ENCODE measurements around the gene RNASET2. TPM values are rescaled to one million over a fixed set of nuclear protein-coding genes. Genes with fewer than 3 reads are reported as not detected.

RNASET2 gene
- total and polyA plus RNA-seq, 4 donors, result 55.2 to 92.1 (median 77.8) TPM

- peak overlapping the region in 1 of 2 donors; percentile 83 for H3K27ac ChIP-seq (ENCODE audit: low read depth in 1 of 2, low read length in 1 of 2)
- H3K9ac ChIP-seq (ENCODE audit: insufficient read depth in 1 of 2, low read length in 2 of 2), result no peak overlapping the region
- no peak overlapping the region for H3K4me3 ChIP-seq
- H3K9me3 ChIP-seq (ENCODE audit: control insufficient read depth in 4 of 4, insufficient read depth in 3 of 4, low read length in 3 of 4), result peaks cover 0 to 2% (median 0%) of the 10 kb centered on the region in 4 donors
- WGBS, 2 donors, result 67 to 83% methylated on average over 9 of the region's 9 CpGs
- no peaks in the 10 kb centered on the region for H3K36me3 ChIP-seq (ENCODE audit: control insufficient read depth in 4 of 4, insufficient read depth in 4 of 4, low read length in 4 of 4)
- DNase-seq, result no peak
- no peak for ATAC-seq (ENCODE audit: insufficient read depth, low FRiP score)
- H3K27me3 ChIP-seq (ENCODE audit: control insufficient read depth in 3 of 3, insufficient read depth in 3 of 3, low read length in 2 of 3), result no peaks in the 10 kb centered on the region
- peaks cover 0 to 13% (median 0%) of the 10 kb centered on the region in 5 donors for H3K4me1 ChIP-seq (ENCODE audit: control insufficient read depth in 5 of 5, insufficient read depth in 5 of 5, low read length in 5 of 5)
- TF ChIP-seq CTCF (IDR thresholded peaks at IDR 0.05; ENCODE audit: control extremely low read depth, extremely low read depth), result no peak
Observed at GRCh38 chr6:166959911-166960608, 3.7 kb upstream of the RNASET2 start.

GRCh38 chr6:166958926-166959861 lies 2.8 kb upstream of the RNASET2 start:
- 41 to 42% methylated on average over 13 of the region's 13 CpGs for WGBS, 2 donors
- TF ChIP-seq CTCF (IDR thresholded peaks at IDR 0.05; ENCODE audit: control extremely low read depth, extremely low read depth), result no peak
- DNase-seq (peak in 2 of 3 donors; percentile 35 to 53), ATAC-seq (ENCODE audit: insufficient read depth, low FRiP score) (no peak)
- H3K27ac ChIP-seq (ENCODE audit: low read depth in 1 of 2, low read length in 1 of 2), result peak overlapping the region in 1 of 2 donors; percentile 83
- no peak overlapping the region for H3K9ac ChIP-seq (ENCODE audit: insufficient read depth in 1 of 2, low read length in 2 of 2)
- peaks cover 0 to 2% (median 0%) of the 10 kb centered on the region in 4 donors for H3K9me3 ChIP-seq (ENCODE audit: control insufficient read depth in 4 of 4, insufficient read depth in 3 of 4, low read length in 3 of 4)
- H3K4me1 ChIP-seq (ENCODE audit: control insufficient read depth in 5 of 5, insufficient read depth in 5 of 5, low read length in 5 of 5), result peaks cover 0 to 13% (median 0%) of the 10 kb centered on the region in 5 donors
- H3K36me3 ChIP-seq (ENCODE audit: control insufficient read depth in 4 of 4, insufficient read depth in 4 of 4, low read length in 4 of 4), result no peaks in the 10 kb centered on the region
- no peaks in the 10 kb centered on the region for H3K27me3 ChIP-seq (ENCODE audit: control insufficient read depth in 3 of 3, insufficient read depth in 3 of 3, low read length in 2 of 3)
- no peak overlapping the region for H3K4me3 ChIP-seq

- Histone ChIP-seq H3K9ac (ENCODE audit: insufficient read depth in 1 of 2, low read length in 2 of 2) (no peak overlapping the region), H3K4me1 (ENCODE audit: control insufficient read depth in 5 of 5, insufficient read depth in 5 of 5, low read length in 5 of 5) (peaks cover 0 to 13% (median 0%) of the 10 kb centered on the region in 5 donors), H3K27me3 (ENCODE audit: control insufficient read depth in 3 of 3, insufficient read depth in 3 of 3, low read length in 2 of 3) (no peaks in the 10 kb centered on the region), H3K4me3 (no peak overlapping the region), H3K36me3 (ENCODE audit: control insufficient read depth in 4 of 4, insufficient read depth in 4 of 4, low read length in 4 of 4) (no peaks in the 10 kb centered on the region), H3K27ac (ENCODE audit: low read depth in 1 of 2, low read length in 1 of 2) (peak overlapping the region in 1 of 2 donors; percentile 92), H3K9me3 (ENCODE audit: control insufficient read depth in 4 of 4, insufficient read depth in 3 of 4, low read length in 3 of 4) (peaks cover 0 to 2% (median 0%) of the 10 kb centered on the region in 4 donors)
- ATAC-seq (ENCODE audit: insufficient read depth, low FRiP score), result no peak
- no peak for TF ChIP-seq CTCF (IDR thresholded peaks at IDR 0.05; ENCODE audit: control extremely low read depth, extremely low read depth)
- DNase-seq, result no peak
- WGBS, 2 donors, result 73 to 87% methylated on average over 5 of the region's 5 CpGs
Observed at GRCh38 chr6:166957805-166958076, 1.4 kb upstream of the RNASET2 start.
